DOHH2 (cell line): ENCODE results near the gene GTF3C1.

ENCODE experiments used
- H3F3A ChIP-seq: fragments of 200-600 bp; sonication (generic), shearing (Covaris generic); 2 replicates; pipeline ENCODE4 v1.6.0; 2016; ENCODE audit warnings: antibody characterized with exemption, mild to moderate bottlenecking; ENCODE audit not compliant: control insufficient read depth, insufficient read depth
- H3K27ac ChIP-seq: fragments of 200-600 bp; sonication (generic); 2 replicates; pipeline ENCODE4 v1.5.1; 2014; ENCODE audit warnings: low read depth, mild to moderate bottlenecking, low read length, moderate library complexity
- H3K27me3 ChIP-seq: fragments of 200-600 bp; sonication (generic); 2 replicates; pipeline ENCODE4 v1.6.1; 2014; ENCODE audit warnings: mild to moderate bottlenecking, low read length, mixed read lengths; ENCODE audit not compliant: control insufficient read depth
- H3K36me3 ChIP-seq: fragments of 200-600 bp; sonication (generic); 2 replicates; pipeline ENCODE4 v1.6.1; 2014; ENCODE audit warnings: mild to moderate bottlenecking, low read length, moderate library complexity, mixed read lengths; ENCODE audit not compliant: control insufficient read depth
- H3K4me1 ChIP-seq: fragments of 200-600 bp; sonication (generic); 2 replicates; pipeline ENCODE4 v1.6.1; 2014; ENCODE audit warnings: mild to moderate bottlenecking, low read length, mixed read lengths; ENCODE audit not compliant: control insufficient read depth
- H3K4me2 ChIP-seq: fragments of 200-600 bp; sonication (generic); 2 replicates; pipeline ENCODE4 v1.6.0; 2014; ENCODE audit warnings: mild to moderate bottlenecking, low read length, moderate library complexity
- H3K4me3 ChIP-seq: fragments of 200-600 bp; sonication (generic); 2 replicates; pipeline ENCODE4 v1.5.1; 2014; ENCODE audit warnings: mild to moderate bottlenecking, low read length, mixed read lengths
- H3K79me2 ChIP-seq: fragments of 200-600 bp; sonication (generic); 2 replicates; pipeline ENCODE4 v1.6.1; 2014; ENCODE audit warnings: mild to moderate bottlenecking, low read length, mixed read lengths; ENCODE audit not compliant: control insufficient read depth
- H3K9me2 ChIP-seq: fragments of 200-600 bp; sonication (generic); replicated peaks from 2 replicates; pipeline ENCODE4 v1.6.1; 2014; ENCODE audit warnings: mild to moderate bottlenecking, low read length, mixed read lengths; ENCODE audit not compliant: control insufficient read depth
- H3K9me3 ChIP-seq: fragments of 200-600 bp; sonication (generic); 2 replicates; pipeline ENCODE4 v1.6.1; 2014; ENCODE audit warnings: antibody characterized with exemption, low read length, mixed read lengths; ENCODE audit not compliant: control insufficient read depth, insufficient read depth
- H4K20me1 ChIP-seq: fragments of 200-600 bp; sonication (generic); 2 replicates; pipeline ENCODE4 v1.6.0; 2014; ENCODE audit warnings: low read depth, mild to moderate bottlenecking, antibody characterized with exemption, low read length, moderate library complexity; ENCODE audit not compliant: control insufficient read depth, insufficient read depth
- EZH2phosphoT487 ChIP-seq: fragments of 200-600 bp; sonication (generic); IDR thresholded peaks from 2 replicates; pipeline ENCODE4 v1.6.1; 2017; ENCODE audit warnings: borderline replicate concordance, mild to moderate bottlenecking, antibody characterized with exemption, low read length, moderate library complexity, mixed read lengths
- TF ChIP-seq, protein P1 (sequence below): fragments of 200-600 bp; sonication (generic); IDR thresholded peaks from one replicate; pipeline ENCODE4 v1.5.1; 2014; ENCODE audit warnings: antibody characterized with exemption, mild to moderate bottlenecking, low read depth, low read length; ENCODE audit not compliant: poor library complexity, severe bottlenecking

Gene GTF3C1

GRCh38 chr16:27480761-27481160, 69.0 kb downstream of the GTF3C1 start:
- H3K4me3 ChIP-seq = no peak overlapping the region
- H3K4me1 ChIP-seq = no peaks in the 10 kb centered on the region
- H4K20me1 ChIP-seq = no peaks in the 10 kb centered on the region
- no peaks in the 10 kb centered on the region for H3K27me3 ChIP-seq
- H3K27ac ChIP-seq = no peak overlapping the region
- H3K36me3 ChIP-seq = peaks cover 65% of the 10 kb centered on the region
- H3K79me2 ChIP-seq = no peaks in the 10 kb centered on the region
- H3F3A ChIP-seq = no peaks in the 10 kb centered on the region
- no peaks in the 10 kb centered on the region for H3K9me3 ChIP-seq
- no peak overlapping the region for H3K4me2 ChIP-seq
- H3K9me2 ChIP-seq = no peaks in the 10 kb centered on the region
- TF ChIP-seq EZH2phosphoT487 = no peak
- TF ChIP-seq, protein P1, sequence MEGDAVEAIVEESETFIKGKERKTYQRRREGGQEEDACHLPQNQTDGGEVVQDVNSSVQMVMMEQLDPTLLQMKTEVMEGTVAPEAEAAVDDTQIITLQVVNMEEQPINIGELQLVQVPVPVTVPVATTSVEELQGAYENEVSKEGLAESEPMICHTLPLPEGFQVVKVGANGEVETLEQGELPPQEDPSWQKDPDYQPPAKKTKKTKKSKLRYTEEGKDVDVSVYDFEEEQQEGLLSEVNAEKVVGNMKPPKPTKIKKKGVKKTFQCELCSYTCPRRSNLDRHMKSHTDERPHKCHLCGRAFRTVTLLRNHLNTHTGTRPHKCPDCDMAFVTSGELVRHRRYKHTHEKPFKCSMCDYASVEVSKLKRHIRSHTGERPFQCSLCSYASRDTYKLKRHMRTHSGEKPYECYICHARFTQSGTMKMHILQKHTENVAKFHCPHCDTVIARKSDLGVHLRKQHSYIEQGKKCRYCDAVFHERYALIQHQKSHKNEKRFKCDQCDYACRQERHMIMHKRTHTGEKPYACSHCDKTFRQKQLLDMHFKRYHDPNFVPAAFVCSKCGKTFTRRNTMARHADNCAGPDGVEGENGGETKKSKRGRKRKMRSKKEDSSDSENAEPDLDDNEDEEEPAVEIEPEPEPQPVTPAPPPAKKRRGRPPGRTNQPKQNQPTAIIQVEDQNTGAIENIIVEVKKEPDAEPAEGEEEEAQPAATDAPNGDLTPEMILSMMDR = no peak

GRCh38 chr16:27476240-27476639, 73.5 kb downstream of the GTF3C1 start:
- no peak for TF ChIP-seq EZH2phosphoT487
- TF ChIP-seq, protein P1 = no peak
- no peaks in the 10 kb centered on the region for H3K4me1 ChIP-seq
- no peaks in the 10 kb centered on the region for H3K27me3 ChIP-seq
- H3K4me2 ChIP-seq = no peak overlapping the region
- H3K9me3 ChIP-seq = no peaks in the 10 kb centered on the region
- no peaks in the 10 kb centered on the region for H3K9me2 ChIP-seq
- no peak overlapping the region for H3K4me3 ChIP-seq
- no peaks in the 10 kb centered on the region for H4K20me1 ChIP-seq
- no peaks in the 10 kb centered on the region for H3F3A ChIP-seq
- no peaks in the 10 kb centered on the region for H3K79me2 ChIP-seq
- H3K27ac ChIP-seq = no peak overlapping the region
- peaks cover 42% of the 10 kb centered on the region for H3K36me3 ChIP-seq

DNA sequence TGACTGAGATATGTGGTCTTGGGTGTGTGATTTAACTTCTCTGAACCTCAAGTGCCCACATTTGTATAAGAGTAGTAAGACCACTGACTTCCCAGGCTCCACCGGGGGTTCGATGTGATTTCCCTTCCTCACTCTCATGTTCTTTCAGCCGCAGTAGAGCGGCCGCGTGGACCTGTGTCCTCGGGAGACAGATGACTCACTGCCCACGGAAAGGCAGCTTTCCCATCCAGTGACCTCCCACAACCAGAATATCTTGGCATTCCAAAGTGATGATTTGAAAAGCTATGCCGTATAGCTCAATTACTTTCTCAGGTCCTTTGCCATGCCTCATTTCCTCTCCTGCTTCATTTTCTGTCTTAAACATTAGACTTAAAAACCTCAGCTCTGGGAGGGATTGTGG, 74.2 kb downstream of the GTF3C1 start:
- Histone ChIP-seq H3K36me3 (peaks cover 47% of the 10 kb centered on the region), H3K4me2 (no peak overlapping the region), H4K20me1 (no peaks in the 10 kb centered on the region), H3K79me2 (no peaks in the 10 kb centered on the region), H3F3A (no peaks in the 10 kb centered on the region), H3K4me3 (no peak overlapping the region), H3K27ac (no peak overlapping the region), H3K9me3 (no peaks in the 10 kb centered on the region), H3K9me2 (no peaks in the 10 kb centered on the region), H3K27me3 (no peaks in the 10 kb centered on the region), H3K4me1 (no peaks in the 10 kb centered on the region)
- no peak for TF ChIP-seq EZH2phosphoT487
- TF ChIP-seq, protein P1 = no peak

- TF ChIP-seq, protein P1 = no peak
- TF ChIP-seq EZH2phosphoT487 = no peak
- peaks cover 50% of the 10 kb centered on the region for H3K36me3 ChIP-seq
These were observed 74.8 kb downstream of the GTF3C1 start for GRCh38 chr16:27474921-27475320.

More at GRCh38 chr16:27474921-27475320, 74.8 kb downstream of the GTF3C1 start:
- no peak overlapping the region for H3K4me2 ChIP-seq
- H3K79me2 ChIP-seq = no peaks in the 10 kb centered on the region
- H3K9me2 ChIP-seq = no peaks in the 10 kb centered on the region
- H4K20me1 ChIP-seq = no peaks in the 10 kb centered on the region
- no peaks in the 10 kb centered on the region for H3K4me1 ChIP-seq
- H3K27me3 ChIP-seq = no peaks in the 10 kb centered on the region
- H3K9me3 ChIP-seq = no peaks in the 10 kb centered on the region
- H3F3A ChIP-seq = no peaks in the 10 kb centered on the region
- H3K27ac ChIP-seq = no peak overlapping the region
- H3K4me3 ChIP-seq = no peak overlapping the region
